Hematopoietic multipotent progenitor cell treated with erythropoietin and hydrocortisone succinate and interleukin-3 and kit ligand, for 6 days (in vitro differentiated cells): ENCODE measurements around the gene DCANP1.
A peak's percentile ranks its signal among the peaks of the same experiment; 100 is the strongest.
"Not testable (repeated sequence)": the region's sequence is repeated elsewhere in the genome, so short reads cannot be mapped to it uniquely, and the experiment has no call there.

Experiments used
- DNase-seq: peaks from one replicate; pipeline ENCODE4 v3.0.0-alpha.2; 2015

DCANP1 gene, protein sequence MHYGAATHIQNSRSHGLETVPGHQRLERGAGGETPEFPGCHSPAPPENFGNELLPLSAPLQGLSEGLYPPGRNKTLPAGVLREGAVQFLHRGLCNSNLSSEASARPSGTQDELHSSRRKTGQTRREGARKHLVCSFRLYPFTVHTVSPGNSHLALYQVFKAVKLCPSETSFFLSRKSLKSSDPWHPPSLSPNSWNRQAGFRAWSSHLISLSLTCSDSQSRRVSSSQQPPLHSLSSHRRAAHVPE

DNA sequence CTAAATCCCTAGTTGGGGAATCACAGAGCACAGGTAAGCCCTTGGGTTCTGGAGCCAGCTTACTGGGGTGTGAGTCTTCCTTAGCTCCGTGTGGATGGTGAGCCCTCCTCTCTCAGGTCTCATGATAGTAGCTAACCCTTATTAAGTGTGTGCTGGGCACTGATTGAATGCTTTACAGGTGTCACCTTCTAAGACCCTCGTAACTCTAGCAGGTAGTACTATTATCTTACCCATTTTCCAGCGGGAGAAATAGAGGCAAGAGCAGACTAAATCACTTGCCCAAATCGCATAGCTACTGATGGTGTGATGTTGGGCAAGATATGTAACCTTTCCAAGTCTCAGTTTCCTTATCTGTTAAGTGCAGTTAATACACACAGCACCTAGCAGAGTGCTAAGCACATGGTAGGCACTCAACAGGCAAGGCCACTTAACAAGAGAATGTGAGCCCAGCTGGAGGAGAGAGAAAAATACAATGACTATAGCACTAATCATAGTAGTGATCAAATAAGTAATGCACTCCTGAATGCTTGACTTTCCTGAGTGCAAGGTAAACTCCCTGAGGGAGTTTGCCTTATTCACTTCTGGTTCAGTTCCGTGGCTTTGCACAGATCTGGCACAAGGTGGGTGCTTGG lies at the start of gene DCANP1:
Gene DCANP1 (minus strand): TSS at position 51 of the 632 bp plus-strand sequence. CDS start 240 bp downstream, outside the sequence.
- no peak for DNase-seq

DNA sequence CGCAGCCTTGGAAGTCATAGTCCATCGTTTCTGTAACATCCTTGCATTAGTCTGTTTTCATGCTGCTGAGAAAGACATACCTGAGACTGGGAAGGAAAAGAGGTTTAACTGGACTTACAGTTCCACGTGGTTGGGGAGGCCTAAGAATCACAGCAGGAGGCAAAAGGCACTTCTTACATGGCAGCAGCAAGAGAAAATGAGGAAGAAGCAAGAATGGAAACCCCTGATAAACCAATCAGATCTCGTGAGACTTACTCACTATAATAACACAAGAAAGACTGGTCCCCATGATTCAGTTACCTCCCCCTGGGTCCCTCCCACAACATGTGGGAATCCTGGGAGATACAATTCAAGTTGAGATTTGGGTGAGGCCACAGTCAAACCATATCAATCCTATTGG lies 48.4 kb upstream of the DCANP1 start:
- DNase-seq = not testable (repeated sequence)

DNA sequence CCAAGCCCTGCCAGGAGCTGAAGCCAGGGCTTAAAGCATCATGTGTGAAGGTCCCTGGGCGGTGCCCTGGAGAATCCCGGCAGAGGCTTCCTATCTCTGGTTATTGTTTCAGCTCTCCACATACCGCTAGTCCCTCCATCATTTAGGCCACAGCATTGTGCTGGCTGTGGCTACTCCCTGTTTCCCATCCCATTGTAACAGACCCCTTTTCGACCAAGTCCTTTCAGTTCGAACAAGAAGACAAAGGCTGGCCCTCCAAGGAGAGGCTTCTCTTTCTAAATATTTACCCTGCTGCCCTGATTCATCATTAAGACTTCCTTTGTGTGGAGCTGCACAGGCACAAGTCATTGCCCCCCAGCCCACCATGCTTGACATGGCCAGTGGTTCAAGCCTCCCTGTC lies 47.0 kb upstream of the DCANP1 start:
- DNase-seq = no peak

DNA sequence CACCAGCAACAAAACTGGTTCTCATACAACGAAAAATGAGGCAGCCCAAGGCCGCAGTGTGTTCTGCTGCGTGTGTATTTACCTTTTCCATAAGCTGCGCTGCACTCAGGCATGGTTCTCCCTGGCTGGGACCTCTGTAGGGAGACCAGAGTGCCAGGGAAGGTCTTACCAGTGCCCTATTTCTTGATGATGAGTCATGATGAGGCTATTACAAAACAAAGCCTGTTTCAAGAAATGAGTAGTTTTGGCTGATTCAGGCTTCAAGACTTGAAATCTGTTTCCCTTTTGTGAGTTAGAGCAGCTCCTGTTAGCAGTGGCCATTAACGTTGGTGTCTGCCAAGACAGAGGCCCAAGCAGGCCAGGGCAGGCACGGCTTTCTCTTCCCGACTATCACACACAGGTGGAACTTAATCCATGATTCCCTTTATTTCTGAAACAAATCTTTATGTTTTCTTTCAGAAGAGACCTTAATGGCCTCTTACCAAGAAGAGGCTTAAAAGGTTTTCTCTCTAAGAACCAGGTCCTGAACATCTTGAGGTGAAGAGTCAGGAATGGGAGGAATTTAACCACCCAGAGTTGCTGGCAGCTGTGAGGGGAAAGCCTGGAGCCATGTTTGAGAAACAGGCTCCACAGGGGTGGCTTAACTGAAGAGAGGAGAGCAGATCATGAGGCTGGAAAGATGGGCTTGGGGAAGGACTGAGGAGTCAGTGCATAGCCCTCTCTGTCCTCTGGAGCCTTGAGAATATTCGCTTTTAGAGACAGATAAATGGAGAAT lies 46.4 kb upstream of the DCANP1 start:
- peak; percentile 50 for DNase-seq

DNA sequence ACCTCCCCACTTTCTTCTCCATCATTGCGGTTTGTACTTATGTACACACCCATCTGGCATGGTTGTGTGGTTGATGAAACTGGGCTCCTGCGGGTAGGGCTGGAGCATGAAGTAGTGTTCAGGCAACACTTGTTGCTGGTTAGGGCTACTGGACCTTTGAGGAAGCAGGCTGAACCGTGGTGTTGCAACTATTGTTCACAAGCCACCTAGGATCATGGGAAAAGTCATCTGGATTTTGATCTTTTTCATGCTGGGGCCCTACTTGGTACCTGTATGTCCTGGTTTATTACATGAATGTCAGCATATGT lies 45.1 kb upstream of the DCANP1 start:
- DNase-seq = no peak

DNA sequence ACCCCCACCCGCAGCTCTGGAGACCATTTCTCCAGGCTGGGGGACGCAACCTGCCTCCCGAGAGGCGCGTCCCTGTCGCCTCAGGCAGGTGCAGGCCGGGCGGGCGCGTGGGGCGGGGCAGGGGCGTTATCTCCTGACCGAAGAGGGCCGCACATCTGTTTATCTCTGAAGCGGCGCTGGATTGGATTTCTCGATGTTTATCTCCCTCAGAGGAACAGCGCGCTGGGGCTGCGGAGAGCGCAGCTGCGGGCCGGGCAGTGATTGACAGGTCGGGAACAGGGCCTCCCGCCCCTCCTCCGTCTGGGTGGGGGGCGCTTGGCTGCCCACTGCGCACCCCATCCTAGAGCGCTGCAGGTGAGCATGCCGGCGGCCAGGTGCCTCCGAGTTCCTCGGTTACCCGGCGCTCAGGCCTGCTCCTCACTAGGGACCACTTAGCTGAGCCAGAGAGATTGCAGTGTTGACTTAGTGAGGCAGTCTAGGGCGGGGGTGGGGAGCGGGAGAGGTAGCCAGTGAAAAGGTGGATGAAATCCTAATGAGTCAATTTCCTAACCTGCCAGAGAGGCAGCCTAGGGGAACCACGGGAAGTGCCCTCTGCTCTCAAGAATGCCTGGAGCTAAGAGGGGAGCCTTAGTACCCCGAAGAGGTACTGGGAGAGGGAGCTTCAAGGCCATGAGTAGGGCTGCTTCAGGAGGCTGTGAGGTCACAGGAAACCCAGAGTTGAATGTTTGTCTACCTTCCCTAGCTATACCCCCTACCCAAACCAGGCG lies 44.6 kb upstream of the DCANP1 start:
- no peak for DNase-seq

DNA sequence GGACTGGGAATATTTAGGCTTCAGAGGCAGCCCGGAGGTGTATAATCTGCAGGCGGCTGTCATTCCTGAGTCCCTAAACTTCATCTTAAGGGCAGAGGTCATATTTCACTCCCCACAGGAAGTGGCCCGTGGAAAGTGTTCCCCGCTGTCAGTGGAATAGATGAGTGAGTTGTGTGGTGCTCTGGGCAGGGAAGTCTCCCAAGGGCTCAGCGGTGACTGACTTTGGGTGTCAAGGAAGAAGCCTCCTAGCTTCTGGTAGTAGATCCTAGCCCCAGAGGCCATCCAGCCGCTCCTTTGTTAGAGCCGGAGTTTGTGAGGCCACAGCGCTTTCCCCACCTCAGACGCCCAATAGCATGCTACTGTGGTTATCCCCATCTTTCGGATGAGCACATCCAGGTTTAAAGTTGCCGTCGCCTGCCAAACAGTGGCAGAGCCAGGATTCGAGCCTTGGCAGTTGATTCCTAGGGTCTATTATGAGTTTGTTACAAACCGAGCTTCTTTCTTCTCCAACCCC lies 43.9 kb upstream of the DCANP1 start:
- DNase-seq = no peak

DNA sequence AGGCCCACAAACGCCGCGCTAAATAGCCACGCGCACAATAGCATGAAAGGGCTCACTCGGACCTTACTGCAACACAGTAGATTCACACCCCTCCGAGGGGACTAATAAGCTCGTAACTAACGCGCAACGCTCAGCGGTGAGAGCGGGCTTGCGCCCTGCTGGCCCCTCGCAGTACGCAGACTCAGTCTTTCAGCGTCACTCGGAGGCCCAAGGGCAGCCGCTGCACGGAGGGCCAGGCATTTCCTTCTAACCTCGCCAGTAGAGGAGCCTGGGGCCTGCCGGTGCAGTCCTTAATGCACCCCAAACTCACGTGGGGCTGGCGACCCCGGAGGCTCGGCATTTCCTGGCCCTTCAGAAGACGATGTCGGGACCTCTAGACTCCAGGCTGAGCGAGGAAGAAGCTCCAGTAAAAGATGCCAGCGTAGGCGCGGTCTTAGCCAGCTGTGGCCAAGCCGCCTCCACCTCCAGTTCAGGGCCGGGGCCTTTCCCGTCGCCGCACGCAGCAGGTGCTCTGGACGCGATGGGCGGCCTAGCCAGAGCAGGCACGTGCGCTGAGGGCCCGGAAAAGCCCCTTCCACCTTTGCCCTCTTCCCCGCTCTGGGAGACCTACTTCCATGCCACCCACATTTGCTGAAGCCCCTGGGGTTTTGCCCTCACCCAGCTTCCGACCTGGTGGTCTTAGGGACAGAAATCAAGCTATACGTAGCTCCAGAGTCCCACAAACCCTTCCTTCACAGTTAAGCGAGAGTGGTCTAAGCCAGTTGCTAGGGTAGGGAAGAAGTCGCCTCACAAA lies 43.3 kb upstream of the DCANP1 start:
- DNase-seq = no peak

DNA sequence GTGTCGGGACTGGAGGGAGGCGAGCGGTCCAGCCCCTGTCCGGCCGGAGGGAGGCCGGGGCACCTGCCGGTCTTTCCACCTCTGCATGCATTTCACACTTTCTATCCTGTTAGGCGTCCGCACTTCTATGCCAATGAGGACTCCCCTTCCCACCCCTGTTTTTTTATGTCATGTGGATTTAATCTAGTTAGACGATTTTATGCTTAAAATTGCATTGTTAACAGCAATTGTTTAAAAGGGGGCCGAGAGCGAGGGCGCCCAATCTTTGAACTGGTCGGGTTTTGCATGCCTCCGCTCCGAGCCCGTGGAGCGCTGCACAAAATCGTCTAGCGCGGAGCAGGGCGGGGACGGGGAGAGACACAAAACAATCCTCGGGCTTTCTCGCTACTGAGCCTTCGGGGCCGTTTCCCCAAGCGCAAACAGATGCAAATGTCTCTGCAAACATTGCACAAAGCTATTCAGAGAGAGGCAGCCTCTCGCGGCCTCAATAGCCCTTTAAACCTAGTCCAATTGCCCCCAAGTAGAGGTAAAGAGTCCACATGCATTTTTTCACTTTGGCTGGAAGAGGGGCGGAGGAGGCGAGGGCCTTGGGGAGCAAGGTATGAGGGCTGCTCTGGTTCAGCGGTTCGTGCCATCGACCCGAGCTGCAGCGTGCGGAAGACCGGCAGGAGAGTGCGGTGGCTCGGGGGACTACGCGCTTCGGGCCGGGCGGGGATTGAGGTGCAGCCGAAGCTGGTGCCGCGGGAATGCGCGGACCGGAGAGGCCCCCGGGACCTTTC lies 42.5 kb upstream of the DCANP1 start:
- no peak for DNase-seq

DNA sequence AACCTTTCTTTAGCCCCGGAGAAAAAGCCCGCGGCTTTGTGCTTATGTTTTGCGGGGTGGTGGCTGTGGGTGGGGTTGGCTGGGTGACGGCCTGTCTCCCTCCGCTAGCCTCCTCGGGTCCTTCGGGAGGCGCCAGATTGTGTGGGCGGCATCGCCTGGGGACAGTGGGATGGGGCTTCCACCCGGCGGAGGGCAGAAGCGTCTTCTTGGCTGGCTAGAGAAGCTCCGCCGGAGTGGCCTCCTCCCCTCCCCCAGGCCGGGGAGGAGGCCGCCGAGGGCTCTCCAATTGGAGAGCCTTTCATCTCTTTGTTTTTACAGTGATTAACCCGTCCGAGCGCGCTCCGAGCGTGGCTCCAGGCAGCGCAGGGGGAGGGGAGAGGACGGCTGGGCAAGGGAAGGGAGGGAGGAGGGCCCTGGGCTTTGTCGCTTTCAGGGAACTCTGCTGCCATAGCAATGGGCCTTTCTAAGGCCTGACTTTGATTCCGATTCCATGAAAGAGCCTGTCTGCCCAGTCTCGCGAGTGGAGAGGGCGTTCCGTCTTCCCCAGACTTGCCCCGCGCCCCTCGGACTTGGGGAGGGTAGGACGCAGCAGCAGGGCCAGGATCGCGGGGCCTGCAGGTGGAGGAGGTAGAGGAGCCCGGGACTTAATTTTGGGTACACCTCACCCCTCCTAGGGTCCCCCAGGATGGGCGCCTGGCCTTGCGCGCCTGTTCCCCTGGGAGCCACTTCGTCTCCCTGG lies 41.7 kb upstream of the DCANP1 start:
- DNase-seq = no peak

DNA sequence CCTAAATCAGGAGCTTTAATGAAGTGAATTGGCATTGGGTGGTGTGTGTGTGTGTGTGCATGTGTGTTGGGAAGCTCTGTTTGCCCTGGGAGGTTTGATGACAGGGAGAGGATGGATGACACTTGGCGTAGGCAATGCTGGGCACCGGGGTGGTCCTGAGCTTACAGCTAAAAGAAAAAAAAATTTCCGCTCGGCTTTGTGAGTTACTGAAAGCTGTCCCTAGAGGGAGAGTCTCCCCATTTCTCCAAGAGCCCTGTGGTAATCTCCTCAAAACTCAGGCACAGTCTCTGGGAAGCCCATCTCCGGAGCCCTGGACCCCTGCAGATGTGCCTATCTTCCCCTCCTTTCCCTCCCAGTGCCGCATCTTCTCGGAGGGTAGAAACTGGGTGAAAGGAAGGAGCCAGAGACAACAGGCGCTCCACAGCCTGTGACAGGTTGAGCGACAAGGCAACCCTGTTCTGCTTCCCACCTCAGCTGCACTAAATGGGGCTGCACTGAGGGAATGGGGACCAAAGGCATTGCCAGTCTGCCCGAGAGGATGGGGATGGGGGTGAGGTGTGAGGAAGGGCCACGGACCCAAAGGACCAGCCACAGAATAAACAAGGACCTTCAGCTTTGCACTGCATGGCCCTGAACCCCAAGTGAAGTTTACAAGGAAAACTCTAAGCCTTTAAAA lies 40.8 kb upstream of the DCANP1 start:
- DNase-seq = no peak

DNA sequence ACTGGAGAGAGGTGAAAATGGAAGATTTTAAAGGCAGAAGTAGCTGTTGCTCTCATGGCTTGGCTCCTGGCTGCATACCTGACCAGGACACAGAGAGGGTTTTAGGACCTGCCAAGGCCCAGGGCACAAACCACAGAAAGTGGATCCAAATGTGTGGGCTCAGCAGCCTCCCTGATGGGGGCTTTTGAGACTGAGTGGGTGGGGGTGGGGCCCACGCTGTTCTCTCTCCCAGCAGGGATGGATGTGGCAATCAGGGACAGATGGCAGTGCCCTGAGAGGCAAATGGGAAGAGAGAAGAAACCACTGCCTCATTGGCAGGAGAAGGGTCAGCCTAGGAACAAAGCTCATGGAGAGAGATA lies 39.9 kb upstream of the DCANP1 start:
- no peak for DNase-seq

DNA sequence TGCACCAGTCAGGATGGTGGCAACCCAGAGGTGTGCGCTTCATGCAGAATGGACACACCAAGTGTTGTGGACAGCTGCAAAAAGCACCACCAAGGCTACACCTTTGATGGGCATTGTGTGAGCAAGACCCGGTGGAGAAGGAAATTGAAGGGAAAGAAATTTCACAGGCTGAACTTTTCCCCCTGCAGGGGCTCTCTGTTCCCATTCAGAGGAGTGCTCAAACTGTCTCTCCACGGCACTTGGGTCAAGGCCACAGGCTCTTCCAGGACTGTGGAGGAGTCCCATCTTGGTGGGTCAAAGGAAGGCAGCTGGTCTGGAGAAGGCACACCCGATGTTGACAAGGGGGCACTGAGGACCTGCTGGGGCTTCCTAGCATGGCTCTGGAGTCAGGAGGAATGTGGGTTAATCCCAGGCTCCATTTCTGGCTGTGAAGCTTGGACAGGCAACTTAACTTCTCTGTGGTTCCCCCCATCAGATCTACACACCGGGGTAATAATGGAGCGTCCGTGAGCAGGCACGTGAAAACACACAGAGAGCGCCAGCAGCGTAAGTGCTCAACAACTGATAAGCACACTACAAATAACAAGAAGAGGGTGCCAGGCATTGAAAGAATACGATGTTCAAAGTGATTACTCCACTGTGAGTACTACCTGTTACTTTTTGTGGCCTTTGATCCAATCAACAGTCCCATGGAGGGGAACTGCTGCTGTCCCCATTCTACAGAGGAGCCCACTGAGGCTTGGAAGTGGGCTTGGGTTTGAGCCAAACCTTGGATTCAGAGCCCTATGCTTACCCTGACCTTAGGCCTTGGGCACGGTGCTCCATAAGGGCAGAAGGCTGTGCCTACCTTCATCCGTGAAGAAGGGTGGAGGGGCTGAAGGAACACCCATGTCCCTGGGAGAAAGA lies 39.2 kb upstream of the DCANP1 start:
- peak; percentile 79 for DNase-seq

DNA sequence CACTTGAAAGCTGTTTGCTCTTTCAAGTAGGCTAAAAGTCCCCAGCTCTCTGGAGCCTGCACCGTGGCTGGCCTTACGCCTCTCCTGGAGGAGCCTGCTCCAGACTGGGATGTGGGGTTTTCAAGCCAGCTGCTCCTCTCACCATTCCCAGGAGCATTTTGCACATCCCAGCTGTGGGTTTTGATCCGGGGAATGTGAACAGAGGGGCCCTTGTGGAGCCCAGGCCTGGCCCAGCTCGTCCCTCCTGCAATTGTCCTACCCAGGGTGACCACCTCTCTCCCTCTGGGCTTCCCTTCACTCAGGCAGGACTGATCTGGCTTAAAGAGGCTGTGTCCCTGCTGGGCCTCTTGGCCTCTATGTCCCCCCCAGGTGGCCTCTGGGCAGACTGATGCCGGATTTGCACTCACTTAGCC lies 37.5 kb upstream of the DCANP1 start:
- no peak for DNase-seq

DNA sequence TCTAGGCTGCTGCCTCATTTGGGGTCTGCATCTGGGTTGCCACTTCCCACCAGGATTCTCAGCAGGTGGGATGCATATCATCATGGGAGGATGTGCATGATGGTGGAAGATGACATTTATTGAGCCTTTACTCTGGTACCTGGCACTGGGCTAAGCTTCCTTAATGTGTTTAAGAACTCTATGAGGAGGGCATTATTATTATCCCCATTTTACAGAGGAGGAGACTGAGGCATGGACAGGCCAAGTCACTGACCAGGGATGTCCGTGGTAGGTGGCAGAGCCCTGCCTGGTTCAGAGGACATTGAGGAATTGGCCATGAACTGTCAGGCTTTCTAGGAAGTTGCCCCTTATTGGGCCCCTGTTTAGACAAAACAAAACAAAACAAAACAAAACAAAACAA lies 36.1 kb upstream of the DCANP1 start:
- DNase-seq = no peak

DNA sequence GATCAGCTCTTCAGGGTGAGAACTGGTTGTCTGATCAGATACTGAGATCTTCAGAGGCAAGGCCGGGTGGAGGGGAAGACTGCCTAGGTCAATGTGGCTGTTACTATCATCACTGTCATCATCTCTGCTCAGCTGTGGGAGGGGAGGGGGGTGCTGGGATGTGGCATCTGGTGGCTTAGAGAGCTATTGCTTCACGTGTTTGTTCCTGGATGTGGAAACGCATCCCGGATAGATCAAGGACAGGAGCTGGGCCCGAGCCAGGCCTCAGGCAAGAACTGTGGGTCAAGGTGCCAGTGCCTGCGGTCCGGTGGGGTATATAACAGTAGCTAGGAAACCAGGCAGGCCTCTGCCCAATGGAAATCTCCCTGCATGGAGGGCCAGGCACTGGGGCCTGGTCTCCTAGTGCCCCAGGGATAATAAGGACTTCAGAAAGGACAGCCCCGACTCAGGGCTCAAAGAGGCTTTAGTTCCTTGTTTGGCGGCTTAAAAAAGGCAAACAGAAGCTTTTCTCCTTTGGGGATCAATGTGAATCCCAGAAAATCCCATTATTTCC lies 35.3 kb upstream of the DCANP1 start:
- DNase-seq = peak; percentile 87

DNA sequence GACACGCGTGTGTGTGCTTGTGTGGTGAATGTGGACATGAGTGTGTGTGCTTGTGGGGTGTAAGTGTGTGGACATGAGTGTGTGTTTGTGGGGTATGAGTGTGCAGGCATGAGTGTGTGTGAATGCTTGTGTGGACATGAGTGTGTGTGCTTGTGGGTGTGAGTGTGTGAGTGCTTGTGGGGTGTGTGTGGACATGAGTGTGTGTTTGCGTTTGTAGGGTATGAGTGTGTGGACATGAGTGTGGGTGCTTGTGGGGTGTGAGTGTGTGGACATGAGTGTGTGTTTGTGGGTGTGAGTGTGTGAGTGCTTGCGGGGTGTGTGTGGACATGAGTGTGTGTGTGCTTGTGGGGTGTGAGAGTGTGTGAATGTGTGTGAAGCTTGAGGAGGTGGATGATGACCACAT lies 34.8 kb upstream of the DCANP1 start:
- no peak for DNase-seq

DNA sequence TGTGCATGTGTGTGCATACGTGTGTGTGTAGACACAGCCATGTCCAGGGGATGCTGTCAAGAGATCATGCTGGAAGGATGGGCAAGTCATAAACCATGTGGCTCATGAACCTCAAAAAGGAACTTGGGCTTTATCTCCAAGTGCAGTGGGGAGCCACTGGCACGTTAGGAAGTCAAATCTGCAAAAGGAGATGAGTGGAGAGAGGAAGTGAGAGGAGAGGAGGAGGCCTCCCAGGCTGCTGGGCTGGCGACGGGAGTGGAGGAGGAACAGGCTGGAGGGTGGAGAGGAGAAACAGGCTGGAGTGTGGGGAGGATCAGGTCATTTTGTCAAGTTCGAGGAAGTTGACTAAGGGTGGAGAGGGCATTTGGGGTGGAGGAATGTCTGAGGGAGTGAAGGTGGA lies 34.2 kb upstream of the DCANP1 start:
- DNase-seq = peak; percentile 90

DNA sequence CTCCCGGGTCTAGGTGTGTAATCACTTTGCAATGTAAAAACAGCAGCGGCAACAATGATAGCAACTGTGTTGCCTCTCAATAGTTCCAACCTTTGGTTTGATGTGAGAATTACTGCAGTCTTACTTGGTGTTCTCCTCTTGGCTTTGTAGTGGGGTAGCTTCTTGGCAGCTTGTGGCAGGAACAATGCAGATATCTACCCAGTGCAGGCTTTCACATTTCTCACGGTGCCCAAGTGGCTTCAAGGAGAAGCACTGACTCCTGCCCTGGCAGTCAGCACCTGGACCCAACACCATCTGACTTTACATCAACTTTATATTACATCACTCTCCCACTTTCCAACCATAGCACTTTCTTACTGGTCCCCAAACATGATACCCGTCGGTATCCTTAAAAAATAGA lies 33.4 kb upstream of the DCANP1 start:
- peak; percentile 74 for DNase-seq
